Right renal pelvis (tissue), 4 donors: ENCODE results near the gene B4GALT6. TPM values are rescaled to one million over a fixed set of nuclear protein-coding genes. Genes with fewer than 3 reads are reported as not detected.
A peak's percentile ranks its signal among the peaks of the same experiment; 100 is the strongest.

Experiments used
- DNase-seq, 4 donors: peaks; one replicate each; pipeline ENCODE4 v3.0.0-alpha.2; 2013; ENCODE audit warnings: low read depth in 4 of 4, low spot score in 3 of 4, missing footprints in 1 of 4
- polyA plus RNA-seq, 4 donors: library from polyadenylated mRNA; unstranded; fragments of 120-200 nt; gene quantifications; one replicate each; pipeline ENCODE4 v1.2.1, GENCODE V29; 2013; ENCODE audit not compliant: insufficient read length in 4 of 4

B4GALT6 gene
- polyA plus RNA-seq, 4 donors = 14.9 to 20.6 (median 16.6) TPM

DNA sequence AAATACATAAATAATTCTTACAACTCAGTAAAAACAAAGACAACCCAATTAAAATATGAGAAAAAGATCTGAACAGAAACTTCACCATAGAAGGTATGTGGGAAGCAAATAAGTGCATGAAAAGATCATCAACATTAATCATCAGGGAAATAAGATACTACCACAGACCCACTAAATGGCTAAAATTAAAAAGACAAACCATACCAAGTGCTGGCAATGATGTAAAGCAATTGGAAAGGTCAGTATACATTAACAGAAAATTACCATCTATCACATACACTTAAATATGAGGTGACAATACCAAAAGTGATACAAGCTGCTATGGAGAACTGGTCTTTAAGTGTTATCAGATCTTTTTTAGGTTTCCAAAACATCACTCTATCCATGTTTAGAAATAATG lies 48.0 kb downstream of the B4GALT6 start:
- DNase-seq = no peak

DNA sequence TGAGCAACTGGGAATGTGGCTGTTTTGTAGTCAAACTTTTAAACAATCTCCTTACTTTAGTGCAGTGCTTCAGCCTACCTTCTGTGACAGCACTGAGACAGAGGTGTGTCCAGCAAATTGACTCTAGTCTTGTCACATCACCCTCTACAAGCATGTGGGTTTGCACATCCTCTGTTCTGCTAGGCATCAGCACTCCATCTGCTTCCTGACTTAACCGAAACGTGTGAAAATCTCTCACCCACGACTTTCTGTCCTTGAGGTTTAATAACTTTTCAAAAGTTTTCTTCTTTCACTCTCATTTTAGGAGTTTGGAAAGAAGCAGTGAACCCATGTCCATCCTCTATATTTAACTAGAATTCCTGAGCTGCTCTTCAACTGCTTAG lies 50.1 kb downstream of the B4GALT6 start:
- no peak for DNase-seq

DNA sequence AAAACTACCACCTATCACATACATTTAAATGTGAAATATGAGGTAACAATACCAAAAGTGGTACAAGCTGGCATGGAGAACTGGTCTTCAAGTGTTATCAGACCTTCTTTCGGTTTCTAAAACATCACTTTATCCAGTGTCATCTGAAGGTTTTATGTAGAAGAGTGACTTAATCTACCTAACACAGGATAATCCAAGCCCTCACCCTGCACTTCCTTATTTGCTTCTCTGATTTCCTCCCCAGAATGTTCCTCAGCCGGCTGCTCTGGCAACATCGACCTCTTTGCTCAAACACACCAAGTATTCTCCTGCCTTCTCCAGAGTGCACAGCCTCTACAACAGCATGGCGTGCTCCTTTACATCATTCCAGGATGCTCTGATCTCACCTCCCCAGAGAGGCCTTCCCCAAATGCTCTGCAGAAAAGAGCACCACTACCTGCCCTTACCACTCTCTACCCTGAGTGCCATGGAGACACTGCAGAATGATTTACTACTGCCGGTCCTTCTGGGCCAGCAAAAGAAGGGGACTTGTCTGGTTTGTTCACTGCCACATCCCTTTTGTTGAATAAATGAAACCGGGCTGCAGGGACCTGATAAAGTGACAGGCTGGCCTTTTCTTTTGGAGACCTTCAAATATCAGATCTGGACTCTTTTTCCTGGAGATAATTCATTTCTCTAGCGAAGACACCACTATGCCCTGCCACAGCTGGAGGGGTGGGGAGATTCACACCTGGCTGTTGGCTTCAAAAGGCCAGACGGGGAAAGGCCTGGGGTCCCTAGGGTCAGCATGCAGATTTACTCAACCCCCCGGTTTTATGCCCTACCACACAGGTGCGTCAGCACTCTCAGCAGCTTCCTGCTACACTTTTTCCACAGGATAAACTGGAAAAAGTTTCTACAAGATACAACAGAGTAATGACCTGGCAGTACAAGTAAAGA lies 50.7 kb downstream of the B4GALT6 start:
- no peak for DNase-seq

DNA sequence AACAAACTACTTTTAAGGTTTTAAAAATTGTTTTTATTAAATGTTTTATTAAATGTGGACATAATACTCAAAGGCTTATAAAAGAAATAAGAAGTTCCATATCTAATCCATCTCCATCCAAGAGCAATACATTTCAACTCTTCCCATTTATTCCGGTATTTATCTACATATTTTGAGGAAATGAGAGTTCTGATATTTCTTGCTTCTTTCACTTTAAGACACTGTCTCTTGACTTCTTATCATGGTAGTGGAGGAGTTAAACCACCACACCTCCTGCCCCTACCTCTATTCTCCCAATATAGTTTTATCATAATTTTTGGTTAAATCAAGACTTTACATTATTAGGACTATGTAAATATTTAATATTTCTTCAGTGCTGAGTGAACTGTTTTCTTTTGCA lies 52.0 kb downstream of the B4GALT6 start:
- DNase-seq = no peak

DNA sequence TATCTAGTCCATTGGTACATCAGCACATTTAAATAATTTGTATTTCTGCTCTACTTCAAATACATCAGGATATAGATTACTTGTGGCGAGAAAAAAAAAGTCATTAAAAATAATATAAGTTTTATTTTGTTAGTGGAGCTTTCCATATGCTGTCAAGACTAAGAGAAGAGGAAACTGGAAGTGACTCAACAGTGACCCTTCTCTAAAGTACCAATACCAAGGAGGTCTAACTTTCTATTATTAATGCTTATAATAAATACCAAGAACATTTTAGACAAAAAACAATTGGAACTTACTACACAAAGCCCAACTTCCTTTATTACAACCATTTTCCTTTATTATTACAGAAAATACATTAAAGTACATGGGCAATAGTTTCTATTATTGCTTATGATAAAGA lies 52.9 kb downstream of the B4GALT6 start:
- no peak for DNase-seq

DNA sequence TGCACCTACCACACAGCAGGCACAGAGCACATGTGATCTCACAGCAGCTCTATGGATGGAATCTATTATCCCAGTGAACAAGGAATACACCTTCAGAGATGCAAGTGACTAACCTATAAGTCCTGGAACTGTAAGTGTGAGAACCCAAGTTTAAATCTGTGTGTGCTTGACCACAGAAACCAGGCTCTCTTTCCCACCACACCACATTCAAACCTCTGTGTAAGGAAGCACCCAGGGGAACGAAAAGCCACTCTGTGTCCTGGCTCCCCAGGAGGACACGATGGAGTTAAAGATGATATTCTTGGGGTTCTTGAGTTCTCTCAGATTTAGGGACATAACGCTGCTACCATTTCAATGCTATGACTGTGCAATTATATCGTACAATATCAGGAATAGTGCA lies 53.8 kb downstream of the B4GALT6 start:
- DNase-seq = no peak

DNA sequence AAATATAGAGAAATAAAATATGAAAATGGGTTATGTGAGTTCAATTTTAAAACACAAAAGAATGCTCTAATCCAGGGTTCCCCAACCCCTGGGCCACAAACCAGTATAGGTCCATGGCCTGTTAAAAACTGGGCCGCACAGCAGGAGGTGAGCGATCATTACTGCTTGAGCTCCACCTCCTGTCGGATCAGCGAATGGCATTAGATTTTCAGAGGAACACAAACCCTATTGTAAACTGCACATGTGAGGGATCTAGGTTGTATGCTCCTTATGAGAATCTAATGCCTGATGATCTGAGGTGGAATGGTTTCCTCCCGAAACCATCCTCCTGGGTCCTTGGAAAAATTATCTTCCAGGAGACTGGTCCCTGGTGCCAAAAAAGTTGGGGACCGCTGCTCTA lies 58.0 kb downstream of the B4GALT6 start:
- DNase-seq = no peak

DNA sequence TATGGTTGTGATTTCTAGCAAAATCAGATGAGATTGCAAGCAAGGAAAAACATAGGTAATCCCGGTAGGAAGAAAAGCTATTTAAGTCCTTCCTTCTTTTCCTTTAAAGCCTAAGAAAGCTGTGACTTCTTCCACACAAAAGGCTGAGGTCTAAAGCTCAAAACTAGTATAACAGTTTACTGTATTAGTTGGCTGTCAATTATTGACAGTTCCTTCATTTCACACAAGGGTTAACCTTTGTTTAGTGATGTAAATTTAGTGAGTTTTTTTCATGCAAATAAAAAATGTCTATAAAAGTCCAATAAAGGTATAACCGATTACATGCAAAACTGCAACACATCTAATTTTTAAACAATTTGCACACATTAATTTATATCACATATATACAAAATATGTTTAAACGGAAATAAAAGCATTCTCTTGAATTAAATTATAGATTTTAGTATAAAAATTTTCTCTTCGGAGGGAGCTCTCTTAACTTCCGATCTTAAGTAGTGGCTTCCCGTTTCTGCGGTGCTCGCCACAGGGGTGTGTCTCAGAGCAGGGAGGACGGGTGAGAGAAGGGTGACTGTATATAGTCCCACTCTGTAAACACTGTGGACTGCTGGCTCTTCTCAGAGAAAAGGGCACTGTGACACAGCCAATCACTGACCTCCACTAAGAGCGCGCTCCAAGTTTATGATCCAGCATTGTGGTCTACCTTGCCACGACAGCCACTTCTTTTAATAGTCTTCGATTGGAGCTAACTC lies 59.3 kb downstream of the B4GALT6 start:
- DNase-seq = no peak

DNA sequence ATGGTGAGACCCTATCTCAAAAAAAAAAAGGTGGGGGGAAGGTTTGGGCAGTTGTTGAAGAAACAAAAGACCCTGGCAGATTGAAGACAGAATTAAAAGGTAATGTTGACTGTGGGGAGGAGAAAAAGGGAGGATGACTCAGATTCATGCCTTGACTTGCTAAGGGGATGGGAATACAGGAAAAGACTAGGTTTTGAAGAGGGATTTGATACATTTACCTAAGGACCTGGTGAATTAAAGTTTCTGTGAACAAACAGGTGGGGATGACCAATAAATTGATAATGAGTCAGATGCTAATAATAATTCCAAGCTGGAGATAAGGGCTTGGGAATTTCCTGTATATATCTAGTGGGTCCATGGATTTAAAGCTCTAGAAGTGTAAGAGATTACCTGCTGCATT lies 65.1 kb downstream of the B4GALT6 start:
- no peak for DNase-seq

DNA sequence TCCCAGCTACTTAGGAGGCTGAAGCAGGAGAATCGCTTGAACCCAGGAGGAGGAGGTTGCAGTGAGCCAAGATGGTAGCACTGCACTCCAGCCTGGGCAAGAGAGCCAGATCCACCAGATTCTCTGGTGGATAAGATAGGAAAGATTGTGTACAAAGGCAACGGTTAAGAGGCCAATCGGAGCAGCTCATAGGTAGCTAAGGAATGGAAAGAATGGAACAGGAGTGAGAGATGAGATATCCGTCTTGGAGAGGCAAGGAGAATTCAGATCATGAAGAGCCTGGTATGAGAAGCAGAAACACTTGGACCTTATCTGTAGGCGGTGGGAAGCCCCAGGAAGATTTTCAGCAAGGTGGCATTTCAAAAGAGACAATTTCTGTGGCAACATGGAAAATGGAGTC lies 65.6 kb downstream of the B4GALT6 start:
- DNase-seq = no peak

DNA sequence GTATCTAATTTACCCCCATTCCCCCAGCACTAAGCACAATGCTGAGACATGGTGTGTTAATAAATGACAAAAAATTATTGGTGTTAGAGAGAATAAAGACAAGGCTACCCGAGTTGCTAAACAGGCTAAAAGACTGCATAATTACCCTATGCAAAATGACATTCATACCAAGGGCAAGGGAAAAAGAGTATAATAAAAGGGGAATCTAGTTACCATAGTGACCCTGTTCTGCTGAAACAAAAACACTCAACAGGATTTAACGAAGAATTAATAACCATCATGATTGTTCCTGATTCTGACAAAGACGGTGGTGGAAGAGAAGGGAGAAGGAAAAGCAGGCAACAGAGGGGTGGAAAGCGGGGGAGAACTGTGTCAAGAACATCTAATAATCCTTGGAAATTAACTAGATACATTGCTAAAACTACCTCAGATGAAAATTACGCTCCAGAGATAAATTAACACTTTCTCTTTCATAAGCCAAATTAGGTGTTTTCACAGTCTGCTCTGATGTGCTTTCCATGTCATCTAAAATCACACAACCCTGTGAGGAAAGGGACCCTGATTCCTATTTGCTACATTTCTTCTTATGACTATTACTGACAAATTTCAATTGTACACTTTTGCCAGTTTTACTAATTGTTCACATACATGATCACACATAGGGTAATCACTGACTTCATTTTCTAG lies 67.2 kb downstream of the B4GALT6 start:
- DNase-seq = no peak

DNA sequence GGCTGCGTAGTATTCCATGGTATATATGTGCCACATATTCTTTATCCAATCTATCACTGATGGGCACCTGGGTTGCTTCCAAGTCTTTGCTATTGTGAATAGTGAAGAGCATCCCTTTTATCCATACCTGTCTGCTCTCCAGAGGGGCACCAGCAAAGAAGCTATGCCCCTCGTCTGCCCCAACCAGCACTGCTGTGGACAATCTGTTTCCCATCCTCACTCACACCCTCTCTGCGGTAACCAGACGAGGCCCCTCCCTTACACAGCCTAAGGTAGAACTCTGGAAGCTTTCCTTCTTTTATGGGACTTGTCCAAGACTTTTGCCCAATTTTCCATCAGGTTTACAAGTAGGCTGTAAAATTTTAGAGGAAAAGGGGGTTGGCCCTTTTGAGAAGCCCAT lies 67.8 kb downstream of the B4GALT6 start:
- no peak for DNase-seq

DNA sequence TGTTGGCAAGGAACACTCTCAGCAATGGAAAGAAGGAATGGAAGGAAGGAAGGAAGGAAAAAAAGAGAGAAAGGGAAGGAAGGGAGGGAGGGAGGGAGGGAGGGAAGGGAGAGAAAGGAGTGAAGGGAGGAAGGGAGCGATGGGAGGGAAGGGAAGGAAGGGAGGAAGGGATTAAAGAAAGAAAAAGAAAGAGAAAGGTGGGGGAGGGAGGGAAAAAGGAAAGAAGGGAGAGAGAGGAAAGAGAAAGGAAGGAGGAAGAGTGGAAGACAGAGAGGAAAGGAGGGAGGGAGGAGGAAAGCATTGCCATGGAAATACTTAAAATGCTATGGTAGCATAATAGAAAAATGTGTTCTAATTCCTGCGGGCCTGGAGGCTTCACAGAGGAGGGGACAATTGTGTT lies 70.3 kb downstream of the B4GALT6 start:
- DNase-seq = no peak

DNA sequence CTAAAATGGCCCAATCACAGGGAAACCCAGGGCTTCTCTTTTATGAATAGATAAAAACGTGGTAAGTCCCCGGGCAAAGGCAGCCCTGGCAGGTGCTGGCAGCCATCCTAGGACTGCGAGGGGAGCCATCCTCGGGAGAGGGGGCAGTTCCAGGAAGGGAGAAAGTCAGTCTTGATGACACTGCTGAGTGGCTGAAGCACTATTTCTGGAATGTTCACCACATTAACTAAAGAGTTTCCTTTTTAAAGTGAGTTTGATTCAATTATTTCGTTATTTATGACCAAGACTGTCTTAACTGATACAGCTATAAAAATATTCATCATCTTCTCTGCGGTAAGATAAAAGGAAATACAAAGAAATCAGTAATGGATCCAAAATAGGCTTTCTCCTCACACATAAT lies 72.3 kb downstream of the B4GALT6 start:
- no peak for DNase-seq

DNA sequence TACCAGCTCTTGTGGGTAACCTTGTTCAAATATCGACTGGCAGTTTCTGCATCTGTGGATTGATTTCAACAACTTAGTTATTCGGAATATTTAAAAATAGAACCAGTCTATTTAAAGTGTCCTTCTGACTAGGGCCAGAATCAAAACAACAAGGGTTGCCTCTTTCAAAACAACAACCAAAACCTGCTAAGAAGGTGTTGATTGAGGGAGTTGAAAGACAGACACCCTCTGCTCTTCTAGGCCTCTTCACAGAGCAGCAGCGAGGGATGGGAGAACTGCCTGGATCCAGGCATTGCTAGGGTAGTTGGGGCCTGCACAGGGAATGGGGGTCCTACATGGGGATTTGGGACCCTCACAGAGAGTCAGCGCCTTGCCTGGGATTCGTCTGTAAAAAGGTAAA lies 72.9 kb downstream of the B4GALT6 start:
- DNase-seq = no peak

DNA sequence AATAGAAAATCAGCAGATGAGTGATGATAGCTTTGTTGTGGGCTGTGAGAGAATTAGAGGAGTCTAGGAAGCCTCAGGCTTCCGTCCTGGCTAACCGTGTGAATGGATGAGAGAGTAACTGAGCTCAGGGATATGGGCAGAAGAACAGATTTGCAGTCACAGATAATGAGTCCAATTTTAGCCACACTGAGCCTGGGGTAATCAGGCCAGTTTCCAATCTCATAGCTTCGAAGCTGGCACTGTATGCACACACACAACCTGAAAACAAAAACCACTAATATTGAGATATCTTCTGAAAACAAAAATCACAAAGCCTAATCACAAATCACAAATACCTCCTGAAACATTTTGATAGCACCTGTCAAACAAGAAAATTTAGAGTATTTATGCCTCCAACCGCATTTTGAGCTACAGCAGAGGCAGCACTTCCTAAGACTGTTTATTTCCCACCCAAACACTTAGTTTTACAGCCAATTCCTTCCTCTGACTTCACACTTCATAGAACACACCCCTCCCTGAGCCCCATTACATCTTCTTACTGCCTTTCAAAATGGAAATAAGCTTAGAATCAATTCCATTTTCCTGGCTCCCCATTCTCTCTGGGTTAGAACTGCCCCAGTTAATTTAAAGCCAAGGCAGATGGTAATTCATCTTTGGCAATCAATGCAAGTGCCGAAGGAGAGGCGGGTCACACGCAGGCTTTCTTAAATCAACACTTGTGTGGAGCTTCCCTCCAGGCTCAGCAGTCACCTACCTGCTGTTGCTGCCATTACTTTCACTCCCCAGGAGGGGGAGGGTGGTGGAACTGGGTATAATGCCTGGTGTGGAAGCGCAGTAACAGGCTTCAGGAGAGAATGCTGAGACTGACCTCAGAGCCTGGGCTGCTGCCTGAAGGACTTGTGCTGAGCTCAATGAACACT lies 73.8 kb downstream of the B4GALT6 start:
- peak in 3 of 4 donors; percentile 13 to 18 (median 14) for DNase-seq

DNA sequence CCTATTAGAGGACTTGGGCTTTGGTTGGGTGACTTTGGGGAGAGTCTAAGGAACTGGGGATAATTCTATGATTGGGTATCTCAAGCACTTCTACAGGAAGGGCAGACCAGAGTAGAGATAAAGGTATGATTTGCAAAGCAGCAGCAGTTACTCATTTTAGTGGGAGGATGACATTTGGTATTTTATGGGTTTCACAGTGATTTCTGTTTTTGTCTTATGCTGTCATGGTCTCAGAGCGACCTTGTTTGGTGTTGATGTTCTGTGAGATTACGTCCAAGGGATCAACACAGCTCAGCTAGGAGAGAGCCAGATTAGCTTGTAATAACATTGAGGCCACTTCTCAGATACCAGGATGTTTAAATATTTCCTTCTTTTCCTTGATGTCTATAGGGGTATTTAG lies 74.5 kb downstream of the B4GALT6 start:
- no peak for DNase-seq

DNA sequence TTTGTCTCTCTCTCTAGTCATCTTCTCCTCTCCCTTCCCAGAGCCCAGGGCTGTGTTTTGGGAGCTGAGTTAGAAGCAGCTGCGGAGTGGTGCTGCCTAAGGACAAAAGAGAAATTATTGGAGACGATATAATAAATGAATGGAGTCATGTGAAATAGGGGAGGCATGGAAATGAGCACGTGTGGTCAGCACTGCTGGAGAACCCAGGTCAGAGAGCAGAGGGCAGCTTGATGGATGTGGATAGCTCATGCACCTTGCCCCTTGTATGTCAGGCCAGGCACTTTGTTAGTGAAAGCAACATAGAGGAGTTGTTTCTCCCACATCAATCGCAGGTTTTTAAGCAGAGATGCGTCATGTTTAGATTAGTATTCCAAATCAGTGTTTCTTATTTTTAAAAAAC lies 77.0 kb downstream of the B4GALT6 start:
- DNase-seq = no peak

DNA sequence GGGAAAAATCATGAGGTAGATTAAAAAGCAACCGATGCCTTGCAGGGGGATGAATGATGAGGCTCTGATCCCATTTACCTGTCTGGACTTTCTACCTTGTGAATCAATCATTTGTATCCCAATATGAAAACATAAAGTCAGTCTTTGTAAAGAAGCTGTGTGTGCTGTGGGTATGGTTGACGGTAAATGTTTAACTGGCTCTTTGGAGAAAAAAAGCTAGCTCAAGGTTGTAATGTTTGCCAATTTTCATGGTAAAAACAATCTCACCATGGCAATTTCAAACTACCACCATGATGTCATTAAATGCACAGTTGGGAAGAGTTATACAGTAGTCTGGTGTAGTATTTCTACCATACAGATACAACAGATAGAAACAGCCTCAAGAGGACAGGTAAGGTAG lies 78.1 kb downstream of the B4GALT6 start:
- DNase-seq = no peak

DNA sequence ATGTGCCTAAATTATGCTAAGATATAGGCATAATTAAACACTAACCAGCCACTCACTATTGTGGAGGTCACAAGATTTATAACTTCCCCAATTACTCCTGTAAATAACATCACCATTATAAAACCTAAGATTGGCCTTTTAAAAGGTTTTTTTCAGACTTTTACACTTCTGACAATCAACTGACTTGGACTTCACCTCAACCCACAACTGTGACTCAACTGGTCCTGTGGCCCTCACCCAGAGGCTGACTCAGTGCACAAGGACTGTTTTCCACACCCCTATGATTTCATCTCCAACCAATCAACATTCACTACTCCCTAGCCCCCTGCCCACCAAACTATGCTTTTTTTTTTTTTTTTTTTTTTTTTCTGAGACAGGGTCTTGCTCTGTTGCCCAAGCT lies 81.1 kb downstream of the B4GALT6 start:
- DNase-seq = no peak
